GM23248 (cell line): ENCODE data around the gene POGZ.

Experiments used
- EZH2 ChIP-seq: fragments of 200-600 bp; sonication (generic); IDR thresholded peaks from 2 replicates; pipeline ENCODE4 v1.6.1; 2018; ENCODE audit warnings: antibody characterized with exemption, mild to moderate bottlenecking; ENCODE audit not compliant: insufficient read depth, poor library complexity, severe bottlenecking
- EZH2phosphoT487 ChIP-seq: fragments of 200-600 bp; sonication (generic); IDR thresholded peaks from 2 replicates; pipeline ENCODE4 v1.6.1; 2018; ENCODE audit warnings: antibody characterized with exemption, moderate library complexity, mild to moderate bottlenecking, low read depth; ENCODE audit not compliant: insufficient read depth

DNA sequence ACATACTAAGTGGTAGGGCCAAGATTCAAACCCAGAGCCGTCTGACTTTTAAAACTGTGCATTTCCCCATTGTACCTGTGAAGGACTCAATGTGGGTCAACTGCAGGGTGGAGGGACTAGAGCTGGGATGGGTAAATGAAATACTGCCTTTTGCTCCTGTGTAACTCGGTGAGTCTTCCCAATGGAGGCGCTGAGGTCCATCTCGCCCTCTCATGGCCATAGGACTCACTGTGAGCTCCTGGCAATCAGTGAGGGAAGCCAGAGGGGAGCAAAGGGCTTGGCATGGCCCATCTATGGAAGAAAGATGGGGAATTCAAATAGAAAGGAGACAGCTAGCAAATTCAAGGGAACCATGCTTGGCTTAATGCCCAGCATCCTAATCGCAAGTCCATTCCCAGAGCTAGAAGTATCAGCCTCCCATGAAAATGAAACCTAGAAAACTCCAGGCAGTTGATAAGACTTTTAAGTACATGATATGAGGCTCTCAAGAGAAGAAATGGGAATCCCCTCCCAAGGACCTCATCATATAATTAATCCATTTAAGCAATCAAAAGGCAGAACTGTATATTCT lies 26.5 kb upstream of the POGZ start:
- no peak for TF ChIP-seq EZH2
- no peak for TF ChIP-seq EZH2phosphoT487
